NCI-H526 (cell line): ENCODE results near the gene RAD51B.

Experiments used
- DNase-seq, 2 experiments: peaks; one replicate each; lab custom pipeline; 2025; lab: John Stamatoyannopoulos, UW

RAD51B gene

DNA sequence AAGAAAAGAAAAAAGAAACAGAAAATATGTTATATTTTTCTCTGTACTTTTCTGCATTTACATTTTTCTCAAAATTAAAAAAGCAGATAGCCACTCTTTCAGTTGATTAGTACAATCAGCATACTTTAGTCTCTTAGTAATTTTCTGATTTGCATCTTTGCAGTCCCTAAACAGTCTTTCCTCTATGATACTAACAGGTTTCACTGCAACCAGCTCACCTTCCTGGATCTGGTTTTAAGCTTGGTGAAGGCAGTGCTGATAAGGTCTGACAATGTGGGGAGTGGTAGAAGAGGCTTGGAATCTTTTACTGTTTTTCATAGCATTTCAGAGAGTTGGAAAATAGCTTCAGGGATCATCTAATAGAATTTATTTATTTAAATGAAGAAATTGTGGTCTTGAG, 515.7 kb downstream of the RAD51B start:
- DNase-seq: peak in 1 of 2 experiments; percentile 14

DNA sequence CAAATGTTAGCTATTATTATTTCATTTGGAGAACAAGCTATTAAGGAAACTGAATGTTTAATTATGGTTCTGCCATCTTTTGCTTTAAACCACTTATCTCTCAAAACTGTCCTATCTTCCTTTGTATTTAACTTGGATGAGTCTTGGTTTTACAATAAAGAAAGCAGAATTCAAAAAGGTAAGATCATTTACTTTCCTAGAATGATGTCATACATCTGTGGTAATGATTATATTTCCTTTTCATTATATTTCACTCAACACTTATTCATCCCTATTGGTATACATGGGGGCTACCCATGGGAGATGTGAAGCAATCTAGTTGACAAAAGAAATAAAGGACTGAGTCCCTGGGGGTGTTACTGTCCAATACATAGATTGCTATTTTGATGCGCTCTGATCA, 516.6 kb downstream of the RAD51B start:
- no peak for DNase-seq

DNA sequence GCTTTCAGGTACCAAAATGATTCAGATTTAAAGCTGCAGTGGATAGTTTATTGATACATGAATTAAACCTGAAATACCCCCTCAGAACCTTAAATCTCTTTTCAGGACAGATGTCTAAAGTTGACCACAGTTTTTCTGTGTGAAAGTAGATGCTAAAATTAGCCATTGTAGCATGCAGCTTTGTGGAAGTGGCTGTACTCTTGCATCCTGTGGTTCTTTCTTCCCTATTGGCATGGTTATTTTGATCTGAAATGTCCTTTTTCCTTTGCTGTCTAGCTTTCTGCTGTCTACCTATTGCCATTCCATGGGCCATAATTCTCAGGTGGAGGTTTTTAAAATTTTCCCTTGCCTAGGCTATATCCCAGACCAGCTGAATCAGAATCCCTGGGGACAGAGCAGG, 517.7 kb downstream of the RAD51B start:
- no peak for DNase-seq

DNA sequence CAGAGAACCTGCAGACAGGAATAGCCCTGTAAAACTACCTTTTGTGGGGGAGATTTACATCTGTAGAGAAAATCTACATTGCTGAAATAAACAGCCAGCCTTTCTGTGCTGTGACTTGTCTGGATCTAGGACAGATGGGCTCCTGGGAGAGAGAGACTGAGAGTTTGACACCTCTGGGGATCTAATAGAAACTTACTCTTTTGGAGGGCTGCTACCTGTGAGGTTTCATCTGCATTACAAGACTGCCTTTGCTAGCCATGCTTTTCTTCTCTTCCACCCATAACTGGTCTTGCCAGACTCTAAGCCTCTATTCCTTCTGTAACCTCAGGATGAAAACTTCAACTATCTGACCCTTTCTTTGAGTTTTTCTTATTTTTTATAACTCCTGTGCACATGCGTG, 520.7 kb downstream of the RAD51B start:
- DNase-seq: no peak

DNA sequence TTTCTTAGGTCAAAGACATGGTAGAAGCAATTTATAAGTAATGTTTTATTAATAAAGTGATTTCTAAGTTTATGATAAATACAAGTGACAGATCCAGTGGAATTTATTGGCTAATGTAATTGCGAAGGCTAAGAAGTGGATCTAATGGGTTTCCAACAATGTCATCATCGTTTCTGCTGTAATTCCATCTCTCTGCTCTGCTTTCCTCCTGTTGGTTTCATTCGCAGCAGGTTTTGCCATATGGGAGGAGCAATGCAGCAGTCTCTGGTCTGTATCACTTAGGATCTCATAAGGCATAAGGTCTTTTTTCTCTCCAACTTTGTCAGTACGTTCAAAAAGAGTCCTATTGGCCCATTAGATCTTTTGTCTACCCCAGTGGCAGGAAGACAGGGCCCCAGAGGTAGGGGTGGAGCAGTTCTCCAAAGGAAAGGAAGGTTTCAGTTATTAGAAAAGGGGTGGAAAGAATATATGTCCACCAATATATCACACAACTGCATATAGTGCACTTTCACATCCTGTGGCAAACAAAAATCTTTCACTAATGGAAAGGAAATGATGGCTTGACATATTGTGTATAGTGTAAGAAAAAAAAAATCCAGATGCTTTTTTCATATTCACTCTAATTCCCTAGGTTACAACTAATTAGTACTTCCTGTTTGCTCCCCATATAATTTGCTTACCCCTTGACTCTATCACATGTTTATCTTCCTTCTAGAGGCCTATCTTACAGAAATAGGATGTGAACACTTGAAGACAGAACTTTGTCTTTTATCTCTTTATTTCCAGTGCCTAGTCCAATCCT, 522.0 kb downstream of the RAD51B start:
- DNase-seq: no peak

DNA sequence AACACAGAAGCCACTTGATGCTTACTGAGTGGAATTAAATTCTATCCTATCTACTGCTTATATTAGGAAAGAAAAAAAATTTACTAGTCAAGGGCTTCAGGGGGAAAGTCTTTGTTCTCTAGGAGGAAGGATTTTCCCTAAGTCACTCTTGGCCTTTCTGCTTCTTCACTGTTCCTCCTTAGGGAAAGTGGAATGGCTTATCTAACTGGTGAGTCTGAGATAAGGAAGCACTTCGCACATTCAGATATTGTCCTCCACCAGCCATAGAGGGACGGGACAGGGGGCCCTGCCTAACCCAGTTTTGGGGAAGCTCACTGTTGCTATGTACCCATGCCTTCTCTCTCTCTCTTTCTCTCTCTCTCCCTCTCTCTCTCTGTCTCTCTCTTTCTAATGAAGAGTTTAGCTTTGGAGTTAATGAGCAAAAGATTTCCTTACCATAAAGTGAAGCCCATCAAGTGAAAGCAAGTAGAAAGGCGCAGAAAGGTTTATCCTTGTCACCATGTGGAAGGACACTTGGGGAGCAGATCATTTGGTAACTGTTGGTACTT, 522.7 kb downstream of the RAD51B start:
- DNase-seq: no peak

DNA sequence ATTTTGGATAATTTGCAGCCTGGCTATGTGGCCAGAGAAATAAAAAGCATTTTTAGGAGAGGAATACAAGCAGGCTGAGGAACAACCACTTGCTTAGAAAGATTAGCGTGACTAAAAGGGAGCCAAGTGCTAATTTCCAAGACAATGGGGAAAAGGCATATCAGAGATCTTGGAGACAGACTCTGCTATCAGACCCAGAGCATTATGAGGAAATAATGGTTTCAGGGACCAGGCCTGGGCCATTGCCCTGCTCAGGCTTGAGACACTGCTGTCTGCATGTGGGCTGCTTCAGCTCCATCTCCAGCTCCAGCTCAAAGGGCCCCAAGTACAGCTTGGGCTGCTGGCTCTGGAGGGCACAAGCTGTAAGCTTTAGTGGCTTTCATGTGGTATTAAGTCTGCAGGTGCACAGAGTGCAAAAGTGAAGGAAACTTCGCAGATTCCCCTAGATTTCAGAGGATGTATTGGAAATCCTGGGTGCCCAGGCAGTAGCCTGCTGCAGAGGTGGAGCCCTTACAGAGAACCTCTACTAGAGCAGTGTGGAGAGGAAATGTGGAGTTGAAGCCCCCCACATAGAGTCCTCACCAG, 524.0 kb downstream of the RAD51B start:
- DNase-seq: no peak

DNA sequence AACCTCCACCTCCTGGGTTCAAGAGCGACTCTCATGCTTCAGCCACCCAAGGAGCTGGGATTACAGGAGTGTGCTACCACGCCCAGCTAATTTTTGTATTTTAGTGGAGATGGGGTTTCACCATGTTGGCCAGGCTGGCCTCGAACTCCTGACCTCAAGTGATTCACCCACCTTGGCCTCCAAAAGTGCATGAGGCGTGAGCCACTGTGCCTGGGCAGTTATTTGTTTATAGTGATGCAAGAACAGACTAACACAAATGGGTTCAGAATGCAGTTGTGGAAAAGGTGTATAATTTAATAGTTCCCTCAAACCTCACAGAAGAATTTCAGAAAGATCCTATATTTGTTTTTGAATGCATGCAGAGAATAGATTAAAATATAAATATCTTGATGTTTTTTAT, 526.2 kb downstream of the RAD51B start:
- DNase-seq: no peak

DNA sequence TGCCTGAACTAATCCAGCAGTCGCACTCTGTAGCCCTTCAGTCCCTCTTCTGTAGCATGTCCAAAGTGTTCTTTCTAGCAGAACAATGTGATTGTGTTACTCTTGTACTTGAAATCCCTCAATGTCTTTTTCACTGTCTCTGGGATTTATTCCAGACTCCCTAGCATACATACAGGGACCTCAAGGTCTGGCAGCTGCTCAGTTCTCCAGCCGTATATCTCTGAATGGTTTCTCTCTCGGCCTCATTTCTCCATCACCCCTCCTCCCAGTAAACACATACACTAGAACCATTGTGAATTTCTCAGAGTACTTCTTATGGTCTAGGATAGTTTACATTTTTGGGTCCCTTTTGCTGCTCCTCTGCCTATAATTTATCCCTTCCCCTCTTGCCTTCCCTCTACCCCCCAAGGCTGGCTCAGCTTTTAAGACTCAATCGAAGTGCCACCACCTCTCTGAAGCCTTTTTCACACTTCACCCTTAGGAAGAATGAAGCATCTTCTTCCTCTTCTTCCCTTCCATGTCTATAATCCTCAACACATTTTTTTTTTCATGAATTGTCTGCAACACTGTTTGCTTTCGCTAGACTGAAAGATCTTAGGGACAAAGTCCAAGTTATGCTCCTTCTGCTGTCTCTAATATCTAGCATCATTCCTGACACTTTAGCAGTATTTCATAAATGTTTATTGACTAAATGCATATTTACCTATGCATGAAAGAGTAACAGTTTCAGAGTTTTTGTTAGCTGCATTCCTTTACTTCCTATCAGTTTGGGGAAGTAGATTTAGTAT, 527.2 kb downstream of the RAD51B start:
- DNase-seq: no peak

DNA sequence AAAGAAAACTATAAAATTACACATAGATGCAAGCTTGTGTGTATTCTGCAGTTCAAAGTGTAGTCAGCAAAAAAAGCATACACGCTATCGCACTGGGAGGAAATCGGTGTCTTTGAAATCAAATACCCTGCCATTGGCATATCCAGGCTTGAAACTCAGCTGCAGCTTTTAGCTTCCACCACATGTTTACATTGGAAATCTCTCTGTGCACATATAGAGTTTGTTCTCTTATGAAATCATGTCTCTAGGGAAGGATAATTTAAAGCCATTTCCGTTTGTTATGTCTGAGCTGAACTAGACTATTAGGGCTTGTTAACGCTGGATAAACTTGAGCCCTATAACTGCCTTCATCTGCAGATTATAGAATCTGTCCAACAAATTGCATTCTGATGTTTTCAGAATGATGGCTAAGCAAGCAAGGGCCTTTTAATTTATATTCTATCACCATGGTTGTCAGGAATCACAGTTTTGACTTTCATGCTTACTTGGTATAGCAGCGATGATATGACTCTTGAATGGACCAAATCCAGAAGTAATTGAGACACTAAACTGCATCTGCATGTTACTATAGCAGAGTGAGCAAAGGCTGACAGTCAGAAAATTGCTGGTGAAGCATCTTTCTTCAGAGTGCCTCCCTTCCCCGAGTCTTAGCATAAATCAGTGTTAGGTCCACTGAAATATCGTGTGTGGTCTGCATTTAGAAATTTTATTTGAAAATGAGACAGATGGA, 530.5 kb downstream of the RAD51B start:
- DNase-seq: no peak

DNA sequence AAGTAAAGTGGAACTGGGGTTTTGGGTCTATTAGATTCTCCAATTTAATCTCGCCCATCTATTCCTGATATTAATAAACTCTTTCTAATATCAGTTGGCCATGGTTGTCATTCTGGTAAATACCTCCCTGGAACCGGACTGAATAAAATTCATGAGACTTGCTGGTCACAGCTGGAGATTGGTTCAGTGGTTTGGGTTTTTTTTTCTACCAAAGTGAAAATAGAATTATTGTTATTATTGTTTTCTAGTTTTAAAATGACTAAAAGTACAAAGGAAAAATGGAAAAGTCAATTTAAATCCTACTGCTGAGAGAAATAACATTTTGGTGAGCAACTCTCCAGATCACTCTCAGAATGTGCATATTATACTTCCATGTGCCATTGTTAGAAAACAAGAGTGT, 535.8 kb downstream of the RAD51B start:
- no peak for DNase-seq

DNA sequence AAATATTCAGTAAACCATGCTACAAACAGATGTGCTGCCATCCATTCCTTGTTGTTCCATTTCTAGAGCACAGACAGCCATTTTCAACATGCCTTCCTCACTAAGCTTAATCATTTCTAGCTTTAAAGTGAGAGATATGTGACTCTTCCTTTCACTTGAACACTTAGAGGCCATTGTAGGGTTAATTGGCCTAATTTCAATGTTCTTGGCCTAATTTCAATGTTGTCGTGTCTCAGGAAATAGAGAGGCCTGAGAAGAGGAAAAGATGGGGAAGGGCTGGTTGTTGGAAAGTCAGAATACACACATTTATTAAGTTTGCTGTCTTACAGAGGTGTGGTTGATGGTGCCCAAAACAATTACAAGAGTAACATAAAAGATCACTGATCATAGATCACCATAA, 538.2 kb downstream of the RAD51B start:
- no peak for DNase-seq

DNA sequence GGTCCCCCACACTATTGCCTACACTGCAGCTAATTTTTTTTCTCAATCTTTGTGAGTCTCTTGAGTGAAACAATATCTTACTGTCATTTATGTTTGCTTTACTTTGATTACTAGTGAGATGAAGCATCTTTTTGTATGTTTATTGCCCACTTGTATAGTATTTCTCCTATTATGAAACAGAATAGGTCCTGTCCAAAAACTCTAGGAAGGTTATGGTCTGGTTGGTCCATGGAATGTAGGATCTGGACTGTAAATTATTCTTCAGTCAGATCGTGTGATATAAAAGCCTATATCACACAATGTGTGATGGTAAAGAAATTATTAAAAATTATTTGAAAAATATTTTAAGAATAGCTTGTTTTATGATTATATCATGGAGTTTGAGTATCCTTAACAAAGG, 538.9 kb downstream of the RAD51B start:
- DNase-seq: no peak

DNA sequence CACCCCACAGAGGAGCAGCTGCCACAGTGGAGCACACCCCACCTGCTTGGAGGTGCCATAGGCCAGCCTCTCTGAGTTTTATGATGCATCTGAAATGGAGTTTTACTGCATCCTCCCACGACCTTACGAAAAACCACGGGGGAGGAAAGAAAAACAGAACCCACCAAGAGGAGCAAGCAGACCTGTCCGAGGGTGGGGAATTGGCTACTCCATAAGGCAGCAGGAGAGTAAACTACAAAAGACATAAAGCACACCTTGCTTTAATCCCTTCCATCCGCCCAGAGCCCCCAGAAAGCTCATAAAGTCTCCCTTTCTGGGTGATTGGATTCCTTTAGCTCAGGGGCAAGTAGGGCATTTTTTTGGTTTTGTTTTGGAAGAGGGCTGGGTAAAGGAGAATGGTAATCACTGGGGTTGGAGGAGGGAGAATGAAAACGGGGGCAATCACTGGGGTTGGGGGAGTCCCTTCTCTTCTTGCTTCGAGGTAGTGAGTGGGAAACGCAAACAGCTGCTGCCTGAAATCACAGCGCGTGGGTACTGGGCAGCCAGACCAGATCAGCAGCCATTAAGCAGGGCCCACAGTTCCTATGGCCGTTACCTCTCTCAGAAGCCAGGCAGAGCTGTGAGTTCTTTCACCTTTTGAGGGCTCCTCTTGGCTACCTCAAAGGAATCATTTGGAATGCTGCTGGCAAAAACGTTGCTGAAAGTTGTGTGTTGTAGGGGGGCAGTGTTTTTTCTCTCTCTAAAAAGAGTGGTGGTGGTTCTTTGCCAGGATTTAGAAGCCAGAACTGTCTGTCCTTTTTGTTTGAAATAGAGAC, 539.6 kb downstream of the RAD51B start:
- DNase-seq: no peak

DNA sequence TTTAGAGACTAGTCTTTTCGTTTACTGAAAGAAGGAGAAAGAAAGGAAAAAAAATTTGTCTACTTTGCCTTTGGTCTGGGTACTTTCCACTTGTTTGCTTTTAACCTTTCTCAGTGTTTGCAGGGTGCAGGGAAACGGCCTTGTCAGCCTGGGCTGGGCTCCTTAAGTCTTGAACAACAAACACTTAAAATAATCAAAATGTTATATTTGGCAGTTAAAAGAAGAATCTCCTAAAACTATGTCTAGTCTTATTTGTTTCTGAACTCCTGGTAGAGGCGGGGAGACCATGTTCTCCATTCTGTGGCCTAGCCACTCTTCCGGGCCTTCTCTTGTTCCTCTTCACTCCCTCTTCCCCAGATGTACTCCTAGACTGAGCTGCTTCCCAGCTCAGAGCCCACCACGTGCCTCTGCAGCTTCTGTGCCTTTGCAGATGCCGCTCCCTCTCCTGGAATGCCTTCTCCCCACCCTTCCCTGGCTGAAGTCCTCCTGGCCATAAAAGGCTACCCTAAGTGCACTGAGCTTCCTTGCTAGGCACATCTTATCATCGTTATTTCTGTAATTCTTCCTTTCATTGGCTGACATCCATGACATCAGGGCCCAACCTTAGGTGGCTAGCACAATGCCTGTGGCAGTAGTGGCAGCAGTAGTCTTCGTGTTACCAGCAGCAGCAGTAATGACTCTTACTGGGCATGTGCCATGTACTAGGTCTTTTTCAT, 540.4 kb downstream of the RAD51B start:
- no peak for DNase-seq

DNA sequence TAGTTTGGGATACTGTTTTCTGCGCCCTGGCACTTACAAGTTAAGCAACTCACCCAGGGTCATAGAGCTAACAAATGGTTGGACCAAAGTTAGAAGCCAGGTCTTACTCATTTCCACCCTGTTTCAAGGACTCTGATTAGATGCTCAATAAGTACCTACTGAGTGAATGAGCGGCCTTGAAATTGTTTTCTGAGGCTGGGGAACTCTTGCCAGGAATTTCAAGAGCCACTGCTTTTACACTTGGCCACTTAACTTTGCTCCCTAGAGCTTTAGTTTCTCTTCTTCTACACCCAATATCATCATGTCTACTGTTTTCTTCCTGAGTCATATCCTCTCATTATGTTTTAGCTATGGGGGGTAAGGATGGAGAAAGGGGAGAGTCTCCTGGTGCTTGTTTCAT, 541.7 kb downstream of the RAD51B start:
- no peak for DNase-seq

DNA sequence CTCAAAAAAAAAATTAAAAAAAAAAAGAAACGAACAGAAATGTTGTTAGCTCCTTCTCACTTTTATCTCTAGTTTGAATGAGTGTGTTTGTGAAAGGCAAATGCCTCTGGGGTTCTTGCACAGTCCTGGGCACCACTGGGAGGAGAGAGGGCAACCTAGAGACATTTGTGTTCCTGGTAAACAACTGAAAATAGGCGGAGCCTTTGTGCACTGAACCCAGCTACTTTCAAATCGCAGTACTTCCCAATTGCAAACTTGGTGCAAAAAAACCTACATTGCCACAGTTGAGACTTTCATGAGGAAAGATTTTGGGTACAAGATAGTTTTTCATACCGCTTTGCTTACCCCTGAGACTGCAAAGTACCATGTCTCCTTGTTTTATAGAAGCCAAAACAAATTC, 543.3 kb downstream of the RAD51B start:
- DNase-seq: no peak

DNA sequence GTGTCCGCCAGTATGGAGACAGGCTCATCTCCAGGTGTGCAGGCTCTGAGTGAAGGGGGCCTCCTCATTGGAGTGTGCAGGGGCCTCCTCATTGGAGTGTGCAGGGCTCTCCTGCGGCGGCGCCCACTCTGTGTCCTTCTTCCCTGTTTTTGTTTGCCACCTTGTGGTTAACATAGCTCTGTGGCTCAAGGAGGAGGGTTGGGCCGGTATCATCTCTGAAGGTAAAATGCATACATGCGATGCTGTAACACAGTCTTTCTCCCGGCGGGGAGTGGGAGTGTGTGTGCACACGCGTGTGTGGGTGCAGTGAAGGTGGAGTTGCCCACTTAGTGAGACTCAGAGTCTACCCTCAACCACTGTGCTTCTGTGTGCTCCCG, 543.9 kb downstream of the RAD51B start:
- DNase-seq: no peak

DNA sequence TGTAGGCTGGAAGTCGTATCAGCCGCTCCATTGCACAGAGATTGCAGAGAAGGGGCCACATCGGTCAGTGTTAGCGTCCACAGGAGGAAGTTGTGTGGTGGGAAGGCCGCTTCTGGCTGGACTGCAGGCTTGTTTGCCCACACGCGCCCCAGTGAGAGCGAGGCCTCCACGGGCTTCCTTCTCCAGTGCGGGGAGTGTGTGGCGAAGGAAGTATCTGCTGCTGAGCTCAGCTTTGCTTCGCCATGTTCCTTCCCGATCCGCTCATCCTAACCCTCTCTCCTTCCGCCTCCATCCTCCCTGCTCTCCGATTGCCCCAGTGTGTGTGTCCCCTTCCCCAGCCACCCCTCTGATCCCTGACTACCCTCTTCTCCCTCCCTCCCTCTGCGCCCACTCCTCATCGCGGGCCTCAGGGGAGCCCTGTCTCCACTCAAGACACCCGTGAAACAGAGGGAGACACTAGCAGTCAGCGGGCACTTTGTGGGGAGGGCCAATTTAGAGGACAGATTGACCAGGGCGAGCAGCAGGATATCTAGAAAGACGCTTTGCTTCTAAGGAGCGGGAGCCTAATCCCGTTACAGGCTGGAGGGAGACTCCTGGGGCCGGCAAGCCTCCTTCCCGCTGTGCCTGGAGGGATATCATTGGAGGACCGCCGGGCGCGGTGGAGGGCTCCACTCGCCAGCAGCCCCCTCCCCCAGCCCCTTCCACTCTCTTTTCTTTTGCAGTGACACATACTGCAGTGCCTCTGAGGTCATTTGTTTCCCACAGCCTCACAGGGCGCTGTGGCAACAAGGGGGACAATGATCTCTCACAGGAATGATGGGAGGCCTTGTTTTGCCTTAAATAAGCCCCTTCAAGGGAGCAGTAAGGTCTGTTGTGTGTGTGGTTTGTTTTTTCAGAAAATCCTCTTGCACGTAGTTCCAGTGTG, 544.5 kb downstream of the RAD51B start:
- no peak for DNase-seq

DNA sequence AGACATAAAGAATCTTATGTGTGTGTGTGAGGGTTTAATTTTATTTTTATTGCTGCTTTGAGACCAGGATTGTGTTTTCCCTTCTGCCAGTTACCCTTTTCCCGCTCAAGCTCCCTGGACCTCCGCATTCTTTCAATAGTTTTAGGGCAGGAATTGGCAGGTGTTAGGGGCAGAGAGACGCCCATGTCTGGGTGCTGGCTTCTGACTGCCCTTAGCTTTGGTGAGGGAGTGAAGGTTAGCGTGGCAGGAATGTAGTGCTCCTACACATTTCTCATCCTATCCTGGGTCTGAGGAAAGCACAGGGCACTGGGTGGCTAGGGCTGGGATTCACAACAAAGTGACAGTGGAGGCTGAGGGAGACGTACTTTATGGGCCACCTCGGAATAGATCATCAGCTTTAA, 545.2 kb downstream of the RAD51B start:
- no peak for DNase-seq
